ENCODE measurements around the gene ZC3HAV1. TPM values are rescaled to one million over a fixed set of nuclear protein-coding genes. Genes with fewer than 3 reads are reported as not detected.

Gene ZC3HAV1
- total and polyA plus RNA-seq, 2 of the 13 experiments (the other 11 are each of a cell fraction or from before 2014, with no cell fraction given) = 12.7 to 23.7 TPM

DNA sequence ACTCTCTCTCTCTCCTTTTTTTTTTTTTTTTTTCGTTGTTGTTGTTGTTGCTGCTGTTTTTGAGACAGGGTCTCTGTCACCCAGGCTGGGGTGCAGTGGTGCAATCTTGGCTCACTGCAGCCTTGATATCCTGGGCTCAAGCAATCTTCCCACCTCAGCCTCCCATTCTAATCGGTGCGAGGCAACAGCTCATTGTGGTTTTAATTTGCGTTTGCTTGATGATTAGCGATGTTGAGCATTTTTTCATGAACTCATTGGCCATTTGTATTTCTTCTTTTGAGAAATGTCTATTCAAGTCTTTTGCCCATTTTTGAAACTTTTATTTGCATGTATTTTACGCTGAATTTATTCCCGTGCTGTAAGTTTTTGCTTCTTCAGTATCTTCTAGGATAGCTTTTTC is 60.4 kb downstream of the ZC3HAV1 start (continued):
- TF ChIP-seq HCFC1 (IDR thresholded peaks at IDR 0.05; ENCODE audit: low read depth, low read length) (no peak), ZSCAN29 (CRISPR knock-in tag; conservative IDR thresholded peaks at IDR 0.05) (no peak), KLF12 (CRISPR knock-in tag; IDR thresholded peaks at IDR 0.05; ENCODE audit: borderline replicate concordance) (no peak), DR1 (CRISPR knock-in tag; IDR thresholded peaks at IDR 0.05) (no peak), ZNF121 (CRISPR knock-in tag; IDR thresholded peaks at IDR 0.05) (no peak), ZGPAT (CRISPR knock-in tag; IDR thresholded peaks at IDR 0.05) (no peak), CCDC6 (CRISPR knock-in tag; IDR thresholded peaks at IDR 0.05) (no peak), CENPBD1 (CRISPR knock-in tag; IDR thresholded peaks at IDR 0.05; ENCODE audit: borderline replicate concordance, low read depth) (no peak)

- no peak overlapping the region for H2AFZ ChIP-seq (ENCODE audit: low read length)
- H3K4me1 ChIP-seq (ENCODE audit: insufficient read depth, low read length) = peaks cover 11% of the 10 kb centered on the region; the same call in 1 of the 2 replicates
- in situ Hi-C loops (cut with HindIII; ENCODE audit: extremely low pct_ligation_motif_present, low pct_unique_long_range_greater_than_20kb) = no loop called here
- no peak overlapping the region for H3K4me2 ChIP-seq (ENCODE audit: low read depth, low read length)
- 92% methylated on average over 3 of the region's 3 CpGs for WGBS (ENCODE audit: low lambda C conversion rate)
- intact Hi-C loops (cut with micrococcal nuclease; ENCODE audit: unreplicated experiment) = no loop called here
- DNase-seq (ENCODE audit: low spot score) (no peak), ATAC-seq (no peak), FAIRE-seq (no peak)
- CTCF ChIA-PET (ENCODE audit: low intra/inter-chr PET ratio, low total read pairs) = no interaction called here
- H3K36me3 ChIP-seq (replicated peaks in 1 of 2; ENCODE audit: control insufficient read depth in 1 of 2, insufficient read depth in 2 of 2, low read length in 2 of 2) = peaks cover 9 to 38% of the 10 kb centered on the region in 2 experiments
- no peak overlapping the region for H3K9ac ChIP-seq (ENCODE audit: insufficient read depth, low read depth, low read length)
- no peaks in the 10 kb centered on the region for H3K79me2 ChIP-seq (ENCODE audit: insufficient read depth, low read length)
- H4K20me1 ChIP-seq (ENCODE audit: insufficient read depth, low read length) = no peaks in the 10 kb centered on the region
- H3K27me3 ChIP-seq (ENCODE audit: control insufficient read depth in 1 of 2, insufficient read depth in 2 of 2, low read length in 2 of 2) = no peaks in the 10 kb centered on the region
- BruUV-seq (replicated peaks) = no TSS peak
- POLR2A ChIA-PET = no interaction called here
- H3K9me3 ChIP-seq (ENCODE audit: low read length) = no peaks in the 10 kb centered on the region
- no peak overlapping the region for H3K27ac ChIP-seq (ENCODE audit: extremely low read length, insufficient read depth, low read length)
- no peak overlapping the region for H3K4me3 ChIP-seq (replicated peaks in 1 of 3; ENCODE audit: insufficient read depth in 1 of 3, low read depth in 2 of 3, low read length in 3 of 3)
- no peak for TF ChIP-seq PAX8 (CRISPR knock-in tag; IDR thresholded peaks at IDR 0.05; ENCODE audit: borderline replicate concordance)
- no peak for TF ChIP-seq ONECUT2 (CRISPR knock-in tag; IDR thresholded peaks at IDR 0.05)
- TF ChIP-seq TFE3 (CRISPR knock-in tag; IDR thresholded peaks at IDR 0.05) = no peak
- no peak for TF ChIP-seq SOX6 (IDR thresholded peaks at IDR 0.05)
- TF ChIP-seq SOX6 (CRISPR knock-in tag; IDR thresholded peaks at IDR 0.05) = no peak
- no peak for TF ChIP-seq ZBTB20 (CRISPR knock-in tag; IDR thresholded peaks at IDR 0.05; ENCODE audit: borderline replicate concordance, low read depth)
- no peak for TF ChIP-seq TARDBP (CRISPR knock-in tag; IDR thresholded peaks at IDR 0.05)
- no peak for TF ChIP-seq RBFOX2 (IDR thresholded peaks at IDR 0.05; ENCODE audit: low read depth, low read length)
- TF ChIP-seq TOE1 (CRISPR knock-in tag; IDR thresholded peaks at IDR 0.05) = no peak
- TF ChIP-seq, protein P1, sequence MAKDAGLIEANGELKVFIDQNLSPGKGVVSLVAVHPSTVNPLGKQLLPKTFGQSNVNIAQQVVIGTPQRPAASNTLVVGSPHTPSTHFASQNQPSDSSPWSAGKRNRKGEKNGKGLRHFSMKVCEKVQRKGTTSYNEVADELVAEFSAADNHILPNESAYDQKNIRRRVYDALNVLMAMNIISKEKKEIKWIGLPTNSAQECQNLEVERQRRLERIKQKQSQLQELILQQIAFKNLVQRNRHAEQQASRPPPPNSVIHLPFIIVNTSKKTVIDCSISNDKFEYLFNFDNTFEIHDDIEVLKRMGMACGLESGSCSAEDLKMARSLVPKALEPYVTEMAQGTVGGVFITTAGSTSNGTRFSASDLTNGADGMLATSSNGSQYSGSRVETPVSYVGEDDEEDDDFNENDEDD (CRISPR knock-in tag; IDR thresholded peaks at IDR 0.05; ENCODE audit: borderline replicate concordance) = no peak
- no peak for TF ChIP-seq SKI (IDR thresholded peaks at IDR 0.05; ENCODE audit: partially characterized antibody)
- no peak for TF ChIP-seq KLF12 (CRISPR knock-in tag; IDR thresholded peaks at IDR 0.05; ENCODE audit: borderline replicate concordance)
- TF ChIP-seq NR2F6 (IDR thresholded peaks at IDR 0.05) = no peak
- no peak for TF ChIP-seq NR2F6 (CRISPR knock-in tag; IDR thresholded peaks at IDR 0.05)
Measured at GRCh38 chr7:139047970-139048369, 61.5 kb downstream of the ZC3HAV1 start.
